ENCODE measurements around the gene ADSL.
"Not testable (repeated sequence)": the region's sequence is repeated elsewhere in the genome, so short reads cannot be mapped to it uniquely, and the experiment has no call there.

Gene ADSL

DNA sequence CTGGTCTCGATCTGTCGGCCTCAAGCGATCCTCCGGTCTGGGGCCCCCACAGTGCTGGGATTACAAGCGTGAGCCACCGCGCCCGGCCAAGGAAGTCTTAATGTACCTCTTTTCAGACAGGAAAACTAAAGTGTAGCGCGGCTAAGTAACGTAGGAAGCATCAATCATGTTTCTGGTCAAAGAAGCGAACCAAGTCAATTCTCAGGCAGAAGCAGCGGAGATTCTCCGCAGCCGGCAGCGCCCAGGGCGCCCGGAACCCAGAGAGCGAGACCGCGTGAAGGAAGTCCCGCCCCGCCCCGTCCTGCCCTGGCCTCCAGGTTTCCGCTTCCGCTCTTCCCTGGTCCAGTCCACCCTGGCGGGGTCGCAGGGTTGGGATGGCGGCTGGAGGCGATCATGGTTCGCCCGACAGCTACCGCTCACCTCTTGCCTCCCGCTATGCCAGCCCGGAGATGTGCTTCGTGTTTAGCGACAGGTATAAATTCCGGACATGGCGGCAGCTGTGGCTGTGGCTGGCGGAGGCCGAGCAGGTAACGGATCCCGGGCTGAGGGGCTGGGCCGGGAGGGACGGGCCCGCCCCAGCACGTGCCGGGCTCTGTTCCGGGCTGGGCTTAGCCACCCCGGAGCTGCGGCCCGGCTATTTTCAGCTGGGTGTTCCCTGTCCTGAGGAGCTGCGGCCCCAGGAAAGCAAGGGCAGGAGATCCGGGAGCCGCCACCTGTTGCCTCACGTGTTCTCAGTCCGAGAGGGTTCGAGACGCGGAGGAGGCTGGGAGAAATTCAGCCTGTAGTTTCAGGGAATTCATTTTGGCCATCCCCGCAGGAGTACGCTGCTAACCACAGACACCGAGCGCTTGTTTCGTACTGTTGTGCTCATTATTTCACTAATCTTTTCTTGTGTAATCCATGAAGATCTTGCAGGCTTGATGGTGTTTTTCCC lies at the start of gene ADSL:
Gene ADSL (plus strand): TSS at position 316 of the 934 bp plus-strand sequence. CDS start 59 bp downstream, at position 375.
- peak; percentile 81 for DNase-seq

DNA sequence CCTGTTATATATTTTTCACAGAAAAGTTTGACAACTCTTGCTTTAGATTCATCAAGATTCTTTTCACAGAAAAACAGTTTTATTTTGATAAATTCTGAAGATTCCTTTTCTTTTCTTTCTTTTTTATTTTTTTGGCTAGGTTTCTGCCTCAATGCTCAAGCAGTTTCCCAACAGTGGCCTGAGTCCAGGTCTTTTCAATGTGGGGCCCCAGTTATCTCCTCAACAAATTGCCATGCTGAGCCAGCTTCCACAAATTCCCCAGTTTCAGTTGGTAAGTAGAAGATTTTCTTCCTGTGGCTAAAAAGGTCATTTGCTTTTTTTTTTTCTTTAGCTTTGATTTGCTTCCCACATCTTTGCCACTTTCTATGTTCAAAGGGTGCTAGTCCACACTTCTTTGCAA lies 46.0 kb upstream of the ADSL start:
- no peak for DNase-seq

DNA sequence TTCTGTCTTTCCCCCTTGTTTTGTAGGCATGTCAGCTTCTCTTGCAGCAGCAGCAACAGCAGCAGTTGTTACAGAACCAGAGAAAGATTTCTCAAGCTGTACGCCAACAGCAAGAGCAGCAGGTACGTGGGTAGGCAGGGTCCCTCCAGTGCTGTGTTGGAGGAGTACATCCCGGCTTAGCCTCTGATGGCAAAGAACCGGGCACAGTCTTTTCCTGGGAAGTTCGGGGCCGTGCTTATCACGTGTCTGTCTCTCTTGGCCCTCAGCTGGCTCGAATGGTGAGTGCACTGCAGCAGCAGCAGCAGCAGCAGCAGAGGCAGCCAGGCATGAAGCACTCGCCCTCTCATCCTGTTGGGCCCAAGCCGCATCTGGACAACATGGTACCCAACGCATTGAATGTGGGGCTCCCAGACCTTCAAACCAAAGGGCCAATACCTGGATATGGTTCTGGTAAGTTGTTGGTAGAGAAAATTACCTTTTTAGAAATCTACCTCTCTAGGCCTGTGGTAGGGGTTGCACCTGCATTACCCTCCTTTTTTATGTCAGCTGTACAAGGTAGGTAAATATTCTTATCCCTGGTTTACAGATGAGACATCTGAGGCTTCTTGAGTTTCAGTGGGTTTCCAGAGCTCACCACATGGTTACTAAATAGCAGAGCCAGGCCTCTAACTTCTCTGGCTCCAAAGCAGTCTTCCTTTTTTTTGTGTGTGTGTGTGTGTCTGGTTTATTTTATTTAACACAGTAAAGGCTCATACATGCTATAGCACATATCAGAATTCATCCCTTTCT lies 45.2 kb upstream of the ADSL start:
- no peak for DNase-seq

DNA sequence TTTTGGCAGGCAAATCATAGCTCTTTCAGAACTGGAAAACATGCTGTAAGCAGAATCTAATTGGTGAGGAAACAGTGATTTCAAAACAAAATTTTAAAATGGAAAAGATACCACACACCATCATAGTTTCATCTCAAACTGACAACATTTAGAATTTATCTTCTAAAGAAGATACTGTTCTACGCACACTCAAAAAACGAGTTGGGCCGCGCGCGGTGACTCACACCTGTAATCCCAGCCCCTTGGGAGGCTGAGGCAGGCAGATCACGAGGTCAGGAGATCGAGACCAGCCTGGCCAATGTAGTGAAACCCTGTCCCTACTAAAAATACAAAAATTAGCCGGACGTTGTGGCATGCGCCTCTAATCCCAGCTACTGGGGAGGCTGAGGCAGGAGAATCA lies 44.2 kb upstream of the ADSL start:
- no peak for DNase-seq

DNA sequence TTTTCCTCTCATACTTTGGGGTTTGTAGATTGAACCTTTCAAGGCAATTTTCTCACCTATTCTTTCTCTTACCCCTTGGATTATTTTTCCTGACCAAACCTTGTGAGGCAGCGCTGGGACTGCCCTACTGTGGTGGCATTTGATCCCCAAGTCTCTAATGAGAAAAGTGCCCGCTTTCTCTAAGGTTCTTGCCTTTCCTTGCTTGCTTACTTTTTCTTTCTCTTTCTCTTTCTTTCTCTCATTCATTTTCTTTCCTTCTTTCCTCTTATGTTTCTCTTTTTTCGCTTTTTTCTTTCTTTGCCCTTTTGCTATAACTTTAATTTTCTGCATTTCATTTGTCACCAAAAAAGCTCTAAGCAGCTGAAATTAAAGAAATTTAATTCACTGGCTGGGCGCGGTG lies 40.7 kb upstream of the ADSL start:
- no peak for DNase-seq

DNA sequence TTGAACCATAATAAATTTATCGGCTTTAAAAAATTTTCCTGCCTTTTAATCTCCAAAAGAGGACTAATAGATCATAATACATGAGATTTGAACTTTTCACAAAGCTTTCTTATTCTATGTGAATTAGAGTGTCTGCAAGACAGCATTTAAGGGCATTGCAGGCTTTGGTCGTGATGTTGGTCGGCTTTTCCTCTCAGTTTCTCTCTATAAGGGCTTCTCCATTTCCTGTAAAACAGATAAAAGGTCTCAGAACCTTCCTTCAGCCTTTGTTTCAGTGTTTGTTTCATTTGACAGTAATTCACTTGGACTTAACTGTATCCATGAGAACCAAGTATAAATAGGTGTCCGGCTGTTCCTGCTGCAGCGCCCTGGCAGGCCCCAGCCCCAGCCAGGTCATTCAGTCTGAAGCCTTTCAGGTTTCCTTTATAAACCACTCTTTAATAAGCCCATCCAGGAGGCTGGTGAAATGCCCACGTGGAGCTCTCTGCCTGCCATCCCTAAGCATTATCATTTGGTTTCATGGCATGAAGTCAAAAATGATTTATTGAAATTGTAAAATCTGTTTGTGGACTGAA lies 37.2 kb upstream of the ADSL start:
- DNase-seq: no peak

DNA sequence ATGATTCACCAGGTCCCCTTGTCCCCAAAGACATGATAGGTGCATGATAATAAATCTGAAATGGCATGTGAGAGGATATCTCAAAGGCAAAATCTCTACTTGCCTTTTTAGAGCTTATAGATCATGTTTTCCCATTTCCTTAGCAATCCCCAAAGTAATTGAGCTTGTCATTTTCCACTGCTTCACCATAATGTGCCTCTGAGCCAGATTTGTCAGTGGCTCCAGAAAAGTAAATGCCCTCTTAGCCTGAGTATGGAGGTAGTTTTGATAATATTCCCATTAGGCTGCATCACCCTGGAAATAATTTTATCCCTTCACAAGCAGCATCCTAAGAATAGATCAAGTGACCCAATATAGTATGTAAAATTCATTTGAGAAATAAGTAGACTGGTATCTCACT lies 36.7 kb upstream of the ADSL start:
- DNase-seq: no peak

DNA sequence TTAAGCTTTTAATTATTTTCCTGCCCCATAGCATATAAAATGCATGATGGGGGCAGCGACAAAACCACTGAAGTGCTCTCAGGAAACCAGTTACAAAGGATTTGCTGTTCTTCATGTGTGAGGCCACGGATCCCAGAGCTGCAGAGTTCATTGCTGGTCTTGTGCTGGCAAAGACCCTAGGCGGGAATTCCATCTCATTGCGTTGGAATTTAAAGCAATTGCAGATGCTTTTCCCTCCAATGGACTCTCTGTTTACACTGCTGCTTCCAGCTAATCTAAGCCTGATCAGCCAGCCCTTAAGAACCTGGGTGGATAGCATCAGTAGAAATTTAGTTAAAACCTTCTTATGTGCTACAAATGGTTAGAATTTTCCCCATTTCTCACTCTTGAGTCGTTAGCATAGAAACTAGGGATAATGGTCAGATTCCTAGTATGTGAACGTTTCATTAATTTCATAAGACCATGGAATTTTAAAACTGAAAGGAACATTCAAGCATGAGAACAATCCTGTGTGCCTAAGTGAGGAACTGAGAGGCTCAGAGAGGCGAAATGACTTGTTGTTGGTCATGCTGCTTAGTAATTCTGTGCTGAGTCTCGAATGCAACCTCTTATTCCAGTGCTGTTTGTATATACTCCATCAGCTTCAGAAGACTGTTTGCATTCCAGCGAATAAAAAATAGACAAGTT lies 36.1 kb upstream of the ADSL start:
- no peak for DNase-seq

DNA sequence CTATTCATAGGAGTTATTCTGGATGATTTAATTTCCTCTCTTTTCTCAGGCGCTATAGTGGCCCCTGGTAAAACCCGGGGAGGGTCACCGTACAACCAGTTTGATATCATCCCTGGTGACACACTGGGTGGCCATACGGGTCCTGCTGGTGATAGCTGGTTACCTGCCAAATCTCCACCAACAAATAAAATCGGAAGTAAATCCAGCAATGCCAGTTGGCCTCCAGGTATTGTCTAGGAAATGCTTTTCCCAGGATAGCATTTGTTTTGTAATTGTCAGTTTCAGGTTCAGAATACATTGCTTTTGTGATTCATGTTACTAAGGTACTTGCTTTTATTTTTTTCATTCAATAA lies 35.6 kb upstream of the ADSL start:
- DNase-seq: no peak

DNA sequence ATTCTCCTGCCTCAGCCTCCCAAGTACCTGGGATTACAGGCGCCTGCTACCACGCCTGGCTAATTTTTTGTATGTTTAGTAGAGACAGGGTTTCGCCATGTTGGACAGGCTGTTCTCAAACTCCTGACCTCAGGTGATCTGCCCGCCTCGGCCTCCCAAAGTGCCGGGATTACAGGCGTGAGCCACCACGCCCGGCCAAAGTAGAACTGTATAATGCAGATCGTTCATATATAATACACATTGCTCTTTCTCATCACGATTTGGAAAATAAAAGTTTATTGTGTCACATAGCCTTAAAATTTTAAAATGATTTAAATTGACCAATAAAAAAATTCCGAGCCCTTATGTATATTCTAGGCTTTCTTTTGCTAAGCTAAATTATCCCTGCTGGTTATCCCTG lies 34.7 kb upstream of the ADSL start:
- DNase-seq: not testable (repeated sequence)

DNA sequence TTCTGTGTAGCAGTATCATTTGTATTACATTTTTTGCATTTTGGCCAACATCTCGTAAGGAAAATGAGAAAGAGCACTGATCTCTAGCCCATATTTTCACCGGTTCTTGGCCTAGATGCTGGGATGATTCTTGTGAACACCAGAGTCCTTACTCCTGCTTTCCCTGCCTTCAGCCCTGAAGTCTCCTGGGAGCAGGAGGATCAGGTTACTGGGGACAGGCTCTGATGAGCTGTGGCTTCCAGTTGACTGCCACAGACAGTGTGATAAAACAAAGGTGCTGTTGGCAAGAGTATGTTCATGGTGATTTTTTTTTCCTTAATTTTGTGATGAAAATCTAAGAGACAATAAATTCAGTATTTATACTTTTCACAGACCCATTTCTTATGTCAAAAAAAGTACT lies 34.2 kb upstream of the ADSL start:
- no peak for DNase-seq

DNA sequence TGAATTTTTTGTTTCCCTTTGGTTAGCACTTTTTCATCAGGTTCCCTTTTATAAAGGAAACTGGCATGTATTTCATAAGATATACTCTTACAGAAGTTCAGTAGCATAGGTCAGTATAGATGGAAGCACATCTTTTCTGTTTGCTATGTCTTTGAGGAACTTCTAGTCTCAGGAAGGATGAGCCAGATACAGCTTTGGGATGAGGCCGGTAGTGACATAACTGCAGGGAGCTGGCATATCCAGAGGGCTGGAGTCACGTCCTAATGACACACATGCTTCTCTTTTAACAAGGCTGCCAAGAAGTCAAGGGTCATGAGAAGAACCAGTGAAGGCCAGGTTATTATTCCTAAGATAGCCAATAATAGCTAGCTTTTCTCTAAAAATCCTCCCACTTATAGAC lies 33.3 kb upstream of the ADSL start:
- no peak for DNase-seq

DNA sequence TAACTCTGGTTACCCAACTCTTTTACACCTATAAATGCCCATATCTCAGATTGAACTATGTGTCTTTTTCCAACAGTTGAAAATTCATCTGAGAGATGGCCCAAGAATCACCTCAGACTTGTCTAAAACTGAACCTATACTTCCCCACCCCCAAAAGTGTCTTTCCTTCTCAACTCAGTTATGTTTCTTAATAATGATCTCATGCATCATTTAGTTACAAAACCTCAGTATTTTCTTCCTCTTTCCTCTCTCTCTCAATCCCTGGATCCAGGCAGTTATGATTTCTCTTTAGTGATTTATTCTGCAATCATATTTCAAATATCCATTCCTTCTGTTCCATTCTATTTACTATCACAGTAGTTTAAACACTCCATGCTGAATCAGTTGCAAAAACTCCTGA lies 32.3 kb upstream of the ADSL start:
- no peak for DNase-seq

DNA sequence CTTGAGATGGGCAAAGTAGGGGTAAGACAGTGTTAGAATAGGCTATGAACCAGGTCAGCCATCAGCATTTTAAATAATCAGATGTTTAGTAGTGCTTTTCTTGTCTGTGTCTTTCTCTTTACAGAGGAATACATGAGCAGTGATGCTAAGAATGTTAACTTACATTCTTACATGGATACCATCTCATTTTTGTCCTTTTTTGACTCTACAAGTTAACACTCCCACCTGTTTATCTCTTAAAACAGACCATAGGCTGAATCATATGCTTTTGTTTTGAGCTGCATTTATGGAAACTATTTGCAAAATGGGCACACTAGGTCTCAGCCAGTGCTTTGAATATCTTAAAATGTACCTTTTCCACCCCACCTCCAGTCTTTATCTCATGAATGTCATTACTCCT lies 25.6 kb upstream of the ADSL start:
- DNase-seq: no peak

DNA sequence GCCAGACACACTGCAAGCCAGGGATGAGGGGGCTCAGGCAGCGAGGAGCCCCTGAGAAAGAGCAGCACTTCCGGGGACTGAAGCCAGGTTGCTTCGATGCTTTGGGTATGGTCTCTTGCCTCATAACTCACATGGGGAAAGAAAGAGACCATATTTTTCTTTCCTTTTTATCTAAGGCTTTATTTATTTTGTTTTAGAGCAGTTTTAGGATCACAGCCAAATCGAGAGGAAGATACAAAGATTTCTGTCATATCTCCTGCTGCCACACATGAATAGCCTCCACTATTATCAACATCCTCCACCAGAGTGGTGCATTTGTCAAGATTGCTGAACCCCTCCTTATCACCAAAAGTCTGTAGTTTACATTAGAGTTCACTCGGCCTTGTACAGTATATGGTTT lies 24.3 kb upstream of the ADSL start:
- no peak for DNase-seq

DNA sequence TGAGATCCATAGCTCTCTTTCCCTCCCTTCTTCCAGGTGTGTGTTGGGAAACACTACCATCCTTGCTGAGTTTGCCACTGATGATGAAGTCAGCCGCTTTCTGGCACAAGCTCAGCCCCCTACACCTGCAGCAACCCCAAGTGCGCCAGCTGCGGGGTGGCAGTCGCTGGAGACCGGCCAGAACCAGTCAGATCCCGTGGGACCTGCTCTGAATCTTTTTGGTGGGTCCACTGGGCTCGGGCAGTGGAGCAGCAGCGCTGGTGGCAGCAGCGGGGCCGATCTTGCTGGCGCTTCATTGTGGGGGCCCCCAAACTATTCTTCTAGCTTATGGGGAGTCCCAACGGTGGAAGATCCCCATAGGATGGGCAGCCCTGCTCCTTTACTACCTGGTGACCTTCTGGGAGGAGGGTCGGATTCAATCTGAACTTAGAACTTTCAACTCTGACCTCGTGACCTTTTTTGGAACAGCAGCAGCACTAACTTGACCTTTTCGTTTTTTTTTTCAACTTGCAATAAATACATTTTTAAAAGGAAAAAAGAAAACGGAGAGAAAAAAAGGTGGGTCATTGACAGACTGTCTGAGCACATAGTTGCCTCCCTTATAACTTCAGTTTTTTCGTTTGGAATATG lies 23.4 kb upstream of the ADSL start:
- no peak for DNase-seq

DNA sequence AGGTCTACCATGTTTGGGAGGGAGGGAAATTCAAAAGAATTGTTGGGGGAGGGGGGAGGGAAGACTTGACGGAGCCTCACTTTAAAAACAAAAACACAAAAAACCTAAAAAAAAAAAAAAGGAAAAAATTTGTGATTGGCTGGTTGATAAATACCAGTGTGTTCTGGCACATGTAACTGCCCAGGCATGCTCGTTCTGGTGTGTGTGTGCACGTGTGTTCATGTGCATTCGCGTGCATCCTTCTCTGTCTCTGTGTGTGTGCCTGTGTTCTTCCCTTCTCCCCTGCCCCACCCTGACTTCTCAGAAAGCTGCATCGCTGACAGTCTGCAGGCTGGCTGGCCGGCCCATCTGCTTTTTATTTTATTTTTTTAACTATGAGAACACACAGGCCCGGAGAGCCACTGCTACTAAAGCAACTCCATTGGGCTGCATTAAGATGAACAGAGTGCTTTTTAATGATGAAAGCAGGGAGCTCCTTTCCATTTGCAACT lies 22.6 kb upstream of the ADSL start:
- peak; percentile 57 for DNase-seq

DNA sequence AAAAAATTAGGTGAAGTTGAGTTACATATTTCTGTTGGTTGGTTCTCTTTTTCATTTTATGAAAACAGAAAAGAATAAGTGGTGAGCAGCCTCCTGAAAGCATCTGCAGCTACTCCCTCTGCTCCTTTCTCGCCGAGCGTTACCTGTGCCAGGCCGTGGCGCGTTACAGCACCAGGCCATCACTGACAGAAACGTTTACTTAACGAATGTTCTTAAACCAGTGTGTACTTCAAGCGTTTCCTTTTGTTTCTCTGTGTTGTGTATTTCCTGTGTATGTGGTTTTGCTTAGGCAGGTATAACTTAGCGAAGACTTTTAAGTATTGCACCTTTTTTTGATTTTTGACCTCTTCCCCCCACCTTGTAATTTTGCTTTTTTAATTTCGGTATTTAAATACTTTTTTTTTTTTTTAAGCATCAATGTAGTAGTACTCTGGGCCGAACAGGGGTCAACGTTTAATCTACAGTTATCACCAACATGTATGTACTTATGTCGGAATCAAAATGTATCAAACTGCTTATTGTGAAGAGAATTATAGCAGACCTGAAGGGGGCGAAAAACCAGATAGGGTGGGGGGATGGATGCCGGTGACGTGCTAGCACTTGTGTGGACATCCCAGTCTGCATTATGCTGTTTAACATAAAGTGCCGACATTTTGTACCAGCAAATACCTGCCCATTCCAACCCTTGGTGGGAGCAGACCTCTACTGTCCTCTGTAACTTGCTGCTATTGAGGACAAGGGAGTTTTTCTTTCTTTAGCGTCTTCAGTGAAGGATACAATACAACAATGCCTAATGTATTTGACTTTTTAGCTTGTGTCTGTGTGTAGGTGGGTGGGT lies 21.6 kb upstream of the ADSL start:
- peak; percentile 54 for DNase-seq

DNA sequence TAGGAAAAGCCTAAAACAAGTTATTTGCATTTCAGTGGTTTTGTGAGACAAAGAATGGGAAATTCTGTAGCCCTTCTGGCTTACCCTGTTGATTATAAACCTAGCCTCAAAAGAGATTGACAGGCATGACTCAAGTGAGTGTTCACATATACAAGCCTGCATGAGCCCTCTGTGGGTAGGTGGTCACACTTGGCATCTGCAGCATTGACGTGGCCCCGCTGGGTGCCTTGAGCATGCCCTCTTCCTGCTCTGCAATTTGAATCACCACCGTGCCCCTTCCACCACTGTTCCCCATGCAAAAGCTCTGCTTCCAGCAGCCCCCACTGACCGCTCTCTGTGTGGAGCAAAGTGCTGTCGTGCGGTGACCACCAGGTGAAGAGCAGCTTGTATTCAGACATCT lies 21.0 kb upstream of the ADSL start:
- DNase-seq: peak; percentile 50

DNA sequence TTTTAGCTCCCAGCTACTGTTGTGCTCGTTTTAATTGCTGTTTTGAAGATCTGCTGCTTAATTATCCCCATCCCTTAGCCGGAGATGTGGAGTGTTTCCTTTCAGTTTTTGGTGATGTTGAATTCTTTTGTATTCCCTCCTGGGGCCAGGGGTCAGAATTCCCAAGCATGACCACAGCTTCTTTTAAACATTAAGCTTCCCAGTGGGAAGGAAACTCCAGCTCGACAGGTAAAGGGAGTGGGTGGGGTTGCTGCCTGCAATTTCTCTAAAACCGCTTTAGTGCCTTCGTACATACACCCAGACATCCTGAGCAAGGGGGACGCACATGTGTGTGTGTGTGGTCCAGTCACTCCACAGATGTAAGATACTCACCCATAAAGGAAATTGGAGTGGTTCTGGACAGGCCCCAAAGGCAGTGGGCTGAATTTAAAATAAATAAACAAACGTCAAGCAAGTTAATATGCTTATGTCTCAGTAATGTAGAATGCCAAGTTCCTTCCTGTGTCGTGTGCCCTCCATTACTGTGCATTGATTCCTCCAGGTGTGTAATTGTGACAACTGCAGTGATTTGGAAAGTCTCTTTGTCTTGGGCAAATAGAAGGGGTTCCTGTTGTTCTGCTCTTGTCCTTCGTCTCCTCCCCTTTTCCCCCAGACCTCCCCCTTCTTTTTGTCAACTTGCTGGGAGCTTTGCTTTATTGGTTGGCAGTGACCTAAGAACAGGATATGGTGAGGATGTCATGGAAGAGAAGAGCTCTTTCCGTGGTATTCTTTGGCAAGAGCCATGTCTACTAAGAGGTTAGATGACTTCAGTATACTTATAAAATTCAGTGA lies 19.2 kb upstream of the ADSL start:
- no peak for DNase-seq

All from CD4-positive, alpha-beta T cell treated with Interleukin-15 for 1 hour (primary cell).